HG02571 (cell line): ENCODE measurements around the gene GHSR.

ENCODE experiments used
- ATAC-seq: cut with Tn5 transposase; IDR thresholded peaks from one replicate; pipeline ENCODE4 v1.9.1; 2021; ENCODE audit warnings: mild to moderate bottlenecking, moderate library complexity; ENCODE audit not compliant: unreplicated experiment

Gene GHSR

GRCh38 chr3:172441581-172441980 is 6.7 kb downstream of the GHSR start:
- no peak for ATAC-seq

GRCh38 chr3:172438186-172438585 is 10.1 kb downstream of the GHSR start:
- no peak for ATAC-seq

GRCh38 chr3:172437713-172438112 is 10.5 kb downstream of the GHSR start:
- ATAC-seq, result no peak

GRCh38 chr3:172415323-172415722 is 32.9 kb downstream of the GHSR start:
- ATAC-seq, result no peak

- ATAC-seq, result no peak
Observed at GRCh38 chr3:172411478-172411947, 36.7 kb downstream of the GHSR start.

- no peak for ATAC-seq
Observed at GRCh38 chr3:172410702-172411477, 37.4 kb downstream of the GHSR start.

GRCh38 chr3:172407872-172408271 is 40.4 kb downstream of the GHSR start:
- ATAC-seq, result no peak

GRCh38 chr3:172405914-172406313 is 42.3 kb downstream of the GHSR start:
- no peak for ATAC-seq

- ATAC-seq, result no peak
Observed at GRCh38 chr3:172404237-172404962, 43.9 kb downstream of the GHSR start.

- no peak for ATAC-seq
Observed at GRCh38 chr3:172402892-172403643, 45.2 kb downstream of the GHSR start.

- ATAC-seq, result no peak
Observed at GRCh38 chr3:172402090-172402489, 46.2 kb downstream of the GHSR start.

GRCh38 chr3:172398484-172398883 is 49.8 kb downstream of the GHSR start:
- ATAC-seq, result no peak

- ATAC-seq, result no peak
Observed at GRCh38 chr3:172397716-172398405, 50.4 kb downstream of the GHSR start.

- ATAC-seq, result no peak
Observed at GRCh38 chr3:172396400-172396799, 51.9 kb downstream of the GHSR start.

GRCh38 chr3:172394692-172395091 is 53.6 kb downstream of the GHSR start:
- ATAC-seq, result no peak
